OCI-LY7 (cell line): ENCODE measurements around the gene MARK3. TPM values are rescaled to one million over a fixed set of nuclear protein-coding genes. Genes with fewer than 3 reads are reported as not detected.

Experiments used
- BruUV-seq: library from RNA; stranded (reverse); fragments of 400-500 nt; replicated peaks from 2 replicates; lab custom pipeline; 2021; lab: Mats Ljungman, UMichigan
- CTCF ChIA-PET: fragments of 300-600 bp; sonication (Branson Sonifier 250); formaldehyde crosslinking; loops from one replicate; lab custom pipeline; 2022; ENCODE audit warnings: antibody characterized with exemption; ENCODE audit not compliant: unreplicated experiment; lab: Charles Lee
- POLR2A ChIA-PET: fragments of 300-600 bp; sonication (Branson Sonifier 250); formaldehyde crosslinking; loops from one replicate; lab custom pipeline; 2022; ENCODE audit warnings: antibody characterized with exemption; lab: Charles Lee
- DNase-seq: peaks from one replicate; pipeline ENCODE4 v3.0.0-alpha.2; 2015; ENCODE audit warnings: low spot score
- H2AFZ ChIP-seq: fragments of 200-600 bp; sonication (generic), shearing (Covaris generic); 2 replicates; pipeline ENCODE4 v1.6.1; 2014; ENCODE audit warnings: mild to moderate bottlenecking, antibody characterized with exemption, low read length, moderate library complexity
- H3K27ac ChIP-seq: fragments of 200-600 bp; sonication (generic); 2 replicates; pipeline ENCODE4 v1.5.1; 2014; ENCODE audit warnings: mixed run types, low read depth, mild to moderate bottlenecking, moderate library complexity, low read length, inconsistent platforms; ENCODE audit not compliant: poor library complexity, severe bottlenecking
- H3K36me3 ChIP-seq: fragments of 200-600 bp; sonication (generic); 2 replicates; pipeline ENCODE4 v1.6.1; 2014; ENCODE audit warnings: mild to moderate bottlenecking, antibody characterized with exemption, low read length, moderate library complexity, mixed read lengths; ENCODE audit not compliant: insufficient read depth
- H3K4me1 ChIP-seq: fragments of 200-600 bp; sonication (generic); 2 replicates; pipeline ENCODE4 v1.5.1; 2014; ENCODE audit warnings: mild to moderate bottlenecking, low read length; ENCODE audit not compliant: insufficient read depth, poor library complexity, severe bottlenecking
- H3K4me2 ChIP-seq: fragments of 200-600 bp; sonication (generic); 2 replicates; pipeline ENCODE4 v1.6.1; 2014; ENCODE audit warnings: mild to moderate bottlenecking, low read length
- H3K4me3 ChIP-seq: fragments of 200-600 bp; sonication (generic); 2 replicates; pipeline ENCODE4 v1.5.1; 2014; ENCODE audit warnings: mild to moderate bottlenecking, low read depth, low read length; ENCODE audit not compliant: poor library complexity, severe bottlenecking
- H3K79me2 ChIP-seq: fragments of 200-600 bp; sonication (generic); 2 replicates; pipeline ENCODE4 v1.6.1; 2016; ENCODE audit warnings: low read depth, mild to moderate bottlenecking, low read length, moderate library complexity, mixed read lengths; ENCODE audit not compliant: insufficient read depth
- H3K9me2 ChIP-seq: fragments of 200-600 bp; sonication (generic); 2 replicates; pipeline ENCODE4 v1.6.1; 2016; ENCODE audit warnings: mild to moderate bottlenecking, low read length, mixed read lengths; ENCODE audit not compliant: insufficient read depth
- H3K9me3 ChIP-seq: fragments of 200-600 bp; sonication (generic); 2 replicates; pipeline ENCODE4 v1.6.1; 2014; ENCODE audit warnings: mild to moderate bottlenecking, mixed run types, low read length, mixed read lengths
- H4K20me1 ChIP-seq: fragments of 200-600 bp; sonication (generic); 2 replicates; pipeline ENCODE4 v1.6.1; 2014; ENCODE audit warnings: mild to moderate bottlenecking, antibody characterized with exemption, low read length, moderate library complexity, mixed read lengths; ENCODE audit not compliant: insufficient read depth
- CTCF ChIP-seq: fragments of 200-600 bp; sonication (generic); conservative IDR thresholded peaks from 2 replicates; pipeline ENCODE4 v1.5.1; 2014; ENCODE audit warnings: mild to moderate bottlenecking, antibody characterized with exemption, low read length, moderate library complexity, mixed read lengths
- EZH2phosphoT487 ChIP-seq: fragments of 200-600 bp; sonication (generic); IDR thresholded peaks from 2 replicates; pipeline ENCODE4 v1.6.1; 2018; ENCODE audit warnings: low read depth, borderline replicate concordance, mild to moderate bottlenecking, mixed run types, antibody characterized with exemption, low read length, moderate library complexity, mixed read lengths
- intact Hi-C: fragments of 100-400 bp; cut with micrococcal nuclease; formaldehyde crosslinking; loops from one replicate; pipeline ENCODE4 v1.10.0; 2022; ENCODE audit not compliant: unreplicated experiment
- total RNA-seq, 2 experiments: library from RNA; depleted of rRNA in 1 of 2; stranded (reverse); fragments of >200 nt in 1 of 2; shearing (Covaris generic) in 1 of 2; gene quantifications; 2 replicates each; pipeline ENCODE4 v1.2.3, GENCODE V29; 2014 to 2022

The MARK3 gene
- total RNA-seq, 2 experiments from 2014 or later = 70.8 to 83.6 TPM

- intact Hi-C loops = no loop called here
- no TSS peak for BruUV-seq
- peak overlapping the region; percentile 52 for H3K4me3 ChIP-seq
- H3K4me1 ChIP-seq = peaks cover 17% of the 10 kb centered on the region
- CTCF ChIA-PET = interaction anchor here (0.5 to 0.6 kb wide), 2 partner anchors 30 to 153 kb away, joined by 3 read pairs; no protein-coding TSS in a partner anchor
- no peaks in the 10 kb centered on the region; the same call in 1 of the 2 replicates for H4K20me1 ChIP-seq
- TF ChIP-seq EZH2phosphoT487 (no peak), CTCF (peak; percentile 57)
- no peaks in the 10 kb centered on the region for H3K79me2 ChIP-seq
- POLR2A ChIA-PET = no interaction called here
- H3K9me3 ChIP-seq = no peaks in the 10 kb centered on the region
- H3K4me2 ChIP-seq = peak overlapping the region; percentile 62
- peak overlapping the region; percentile 6 for H2AFZ ChIP-seq
- H3K36me3 ChIP-seq = no peaks in the 10 kb centered on the region
- peak; percentile 48 for DNase-seq
- H3K9me2 ChIP-seq = no peaks in the 10 kb centered on the region
- H3K27ac ChIP-seq = no peak overlapping the region
Observed at GRCh38 chr14:103520657-103521437, 135.6 kb downstream of the MARK3 start.

- POLR2A ChIA-PET = no interaction called here
- Histone ChIP-seq H3K79me2 (no peaks in the 10 kb centered on the region), H3K9me3 (no peaks in the 10 kb centered on the region), H3K9me2 (no peaks in the 10 kb centered on the region), H3K4me3 (peak overlapping the region; percentile 52), H3K27ac (no peak overlapping the region), H3K4me1 (peaks cover 17% of the 10 kb centered on the region), H2AFZ (no peak overlapping the region), H3K4me2 (peak overlapping the region; percentile 62), H4K20me1 (no peaks in the 10 kb centered on the region; the same call in 1 of the 2 replicates), H3K36me3 (no peaks in the 10 kb centered on the region)
- no TSS peak for BruUV-seq
- CTCF ChIA-PET = interaction anchor here (0.5 to 0.6 kb wide), 2 partner anchors 29 to 153 kb away, joined by 3 read pairs; no protein-coding TSS in a partner anchor
- no peak for DNase-seq
- intact Hi-C loops = no loop called here
- TF ChIP-seq CTCF (no peak), EZH2phosphoT487 (no peak)
Observed at GRCh38 chr14:103521438-103521950, 136.3 kb downstream of the MARK3 start.
